T-helper 2 cell treated with Interferon-gamma antibody and Interleukin-4, amounts not matched to agents 100 ng/mL and 5 ng/mL, for 36 hours (primary cell): ENCODE measurements around the gene APBA1. TPM values are rescaled to one million over a fixed set of nuclear protein-coding genes. Genes with fewer than 3 reads are reported as not detected.

Experiments used
- total RNA-seq: library from RNA; stranded (reverse); gene quantifications from 2 replicates; pipeline ENCODE4 v1.2.3, GENCODE V29; 2022

The APBA1 gene
- total RNA-seq, 1 donor from 2014 or later = 6.2 TPM

Other genes with a start within 250 kb of the APBA1 start
- 62.4 and 65.7 TPM in 2 replicates for gene PTAR1, start 87.6 kb upstream of the APBA1 start, total RNA-seq
- 0.45 and 0.55 TPM in 2 replicates for gene CFAP95, start 148.4 kb upstream of the APBA1 start, total RNA-seq